ENCODE data around the gene UVRAG. TPM values are rescaled to one million over a fixed set of nuclear protein-coding genes. Genes with fewer than 3 reads are reported as not detected.

The UVRAG gene
- total and polyA plus RNA-seq, 4 donors = 4.4 to 15.1 (median 10.0) TPM

DNA sequence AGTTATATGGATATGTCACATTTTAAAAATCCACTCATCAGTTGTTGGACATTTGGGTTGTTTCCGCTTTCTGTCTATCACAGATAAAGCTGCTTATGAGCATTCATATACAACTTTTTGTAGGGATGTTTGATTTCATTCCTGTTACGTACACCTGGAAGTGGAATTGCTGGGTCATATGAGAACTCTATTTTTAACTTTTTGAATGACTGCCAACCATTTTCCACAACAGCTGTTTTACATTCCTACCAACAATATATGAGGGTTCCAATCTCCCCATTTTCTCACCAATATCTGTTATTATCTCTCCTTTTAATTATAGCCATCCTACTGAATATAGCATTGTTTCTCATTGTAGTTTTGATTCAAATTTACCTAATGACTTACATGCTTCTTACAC lies 172.0 kb downstream of the UVRAG start:
- Histone ChIP-seq H3K9me3 (ENCODE audit: control insufficient read depth in 4 of 4, low read length in 3 of 4) (no peaks in the 10 kb centered on the region), H3K4me1 (ENCODE audit: control insufficient read depth in 4 of 4, insufficient read depth in 4 of 4, low read length in 3 of 4) (no peaks in the 10 kb centered on the region), H3K4me3 (ENCODE audit: low read depth in 1 of 3, low read length in 3 of 3) (no peak overlapping the region), H3K9ac (ENCODE audit: low read depth in 1 of 2, low read length in 2 of 2) (no peak overlapping the region), H3K27ac (ENCODE audit: low read depth in 1 of 2, low read length in 2 of 2) (no peak overlapping the region), H3K27me3 (ENCODE audit: control insufficient read depth in 4 of 4, insufficient read depth in 4 of 4, low read length in 3 of 4) (no peaks in the 10 kb centered on the region), H3K36me3 (ENCODE audit: control insufficient read depth in 4 of 4, insufficient read depth in 3 of 4, low read depth in 1 of 4, low read length in 3 of 4) (peaks cover 0 to 8% (median 1%) of the 10 kb centered on the region in 4 donors)
- 91% methylated on average over 2 of the region's 2 CpGs for WGBS
- DNase-seq (ENCODE audit: low spot score) = no peak
- TF ChIP-seq SP1 (IDR thresholded peaks at IDR 0.05) (no peak), TAF1 (conservative IDR thresholded peaks at IDR 0.05) (no peak), YY1 (IDR thresholded peaks at IDR 0.05) (no peak), RXRA (IDR thresholded peaks at IDR 0.05) (no peak), EGR1 (IDR thresholded peaks at IDR 0.05; ENCODE audit: low read depth in 2 of 2) (no peak), GABPA (IDR thresholded peaks at IDR 0.05 in 1 of 2, conservative IDR thresholded peaks at IDR 0.05 in 1 of 2) (no peak), HNF4G (IDR thresholded peaks at IDR 0.05) (no peak), FOXA1 (IDR thresholded peaks at IDR 0.05) (no peak), FOXA2 (IDR thresholded peaks at IDR 0.05) (no peak), NR2F2 (IDR thresholded peaks at IDR 0.05) (no peak), JUND (IDR thresholded peaks at IDR 0.05) (no peak), HNF4A (conservative IDR thresholded peaks at IDR 0.05) (no peak), RAD21 (IDR thresholded peaks at IDR 0.05) (no peak)
- TF ChIP-seq, protein P1, sequence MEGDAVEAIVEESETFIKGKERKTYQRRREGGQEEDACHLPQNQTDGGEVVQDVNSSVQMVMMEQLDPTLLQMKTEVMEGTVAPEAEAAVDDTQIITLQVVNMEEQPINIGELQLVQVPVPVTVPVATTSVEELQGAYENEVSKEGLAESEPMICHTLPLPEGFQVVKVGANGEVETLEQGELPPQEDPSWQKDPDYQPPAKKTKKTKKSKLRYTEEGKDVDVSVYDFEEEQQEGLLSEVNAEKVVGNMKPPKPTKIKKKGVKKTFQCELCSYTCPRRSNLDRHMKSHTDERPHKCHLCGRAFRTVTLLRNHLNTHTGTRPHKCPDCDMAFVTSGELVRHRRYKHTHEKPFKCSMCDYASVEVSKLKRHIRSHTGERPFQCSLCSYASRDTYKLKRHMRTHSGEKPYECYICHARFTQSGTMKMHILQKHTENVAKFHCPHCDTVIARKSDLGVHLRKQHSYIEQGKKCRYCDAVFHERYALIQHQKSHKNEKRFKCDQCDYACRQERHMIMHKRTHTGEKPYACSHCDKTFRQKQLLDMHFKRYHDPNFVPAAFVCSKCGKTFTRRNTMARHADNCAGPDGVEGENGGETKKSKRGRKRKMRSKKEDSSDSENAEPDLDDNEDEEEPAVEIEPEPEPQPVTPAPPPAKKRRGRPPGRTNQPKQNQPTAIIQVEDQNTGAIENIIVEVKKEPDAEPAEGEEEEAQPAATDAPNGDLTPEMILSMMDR (IDR thresholded peaks at IDR 0.05; ENCODE audit: low read depth, low read length, missing input control) = no peak
- TF ChIP-seq, protein P2, sequence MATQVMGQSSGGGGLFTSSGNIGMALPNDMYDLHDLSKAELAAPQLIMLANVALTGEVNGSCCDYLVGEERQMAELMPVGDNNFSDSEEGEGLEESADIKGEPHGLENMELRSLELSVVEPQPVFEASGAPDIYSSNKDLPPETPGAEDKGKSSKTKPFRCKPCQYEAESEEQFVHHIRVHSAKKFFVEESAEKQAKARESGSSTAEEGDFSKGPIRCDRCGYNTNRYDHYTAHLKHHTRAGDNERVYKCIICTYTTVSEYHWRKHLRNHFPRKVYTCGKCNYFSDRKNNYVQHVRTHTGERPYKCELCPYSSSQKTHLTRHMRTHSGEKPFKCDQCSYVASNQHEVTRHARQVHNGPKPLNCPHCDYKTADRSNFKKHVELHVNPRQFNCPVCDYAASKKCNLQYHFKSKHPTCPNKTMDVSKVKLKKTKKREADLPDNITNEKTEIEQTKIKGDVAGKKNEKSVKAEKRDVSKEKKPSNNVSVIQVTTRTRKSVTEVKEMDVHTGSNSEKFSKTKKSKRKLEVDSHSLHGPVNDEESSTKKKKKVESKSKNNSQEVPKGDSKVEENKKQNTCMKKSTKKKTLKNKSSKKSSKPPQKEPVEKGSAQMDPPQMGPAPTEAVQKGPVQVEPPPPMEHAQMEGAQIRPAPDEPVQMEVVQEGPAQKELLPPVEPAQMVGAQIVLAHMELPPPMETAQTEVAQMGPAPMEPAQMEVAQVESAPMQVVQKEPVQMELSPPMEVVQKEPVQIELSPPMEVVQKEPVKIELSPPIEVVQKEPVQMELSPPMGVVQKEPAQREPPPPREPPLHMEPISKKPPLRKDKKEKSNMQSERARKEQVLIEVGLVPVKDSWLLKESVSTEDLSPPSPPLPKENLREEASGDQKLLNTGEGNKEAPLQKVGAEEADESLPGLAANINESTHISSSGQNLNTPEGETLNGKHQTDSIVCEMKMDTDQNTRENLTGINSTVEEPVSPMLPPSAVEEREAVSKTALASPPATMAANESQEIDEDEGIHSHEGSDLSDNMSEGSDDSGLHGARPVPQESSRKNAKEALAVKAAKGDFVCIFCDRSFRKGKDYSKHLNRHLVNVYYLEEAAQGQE (IDR thresholded peaks at IDR 0.05) = no peak
- TF ChIP-seq, protein P3, sequence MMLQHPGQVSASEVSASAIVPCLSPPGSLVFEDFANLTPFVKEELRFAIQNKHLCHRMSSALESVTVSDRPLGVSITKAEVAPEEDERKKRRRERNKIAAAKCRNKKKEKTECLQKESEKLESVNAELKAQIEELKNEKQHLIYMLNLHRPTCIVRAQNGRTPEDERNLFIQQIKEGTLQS (IDR thresholded peaks at IDR 0.05) = no peak
- TF ChIP-seq, protein P4, sequence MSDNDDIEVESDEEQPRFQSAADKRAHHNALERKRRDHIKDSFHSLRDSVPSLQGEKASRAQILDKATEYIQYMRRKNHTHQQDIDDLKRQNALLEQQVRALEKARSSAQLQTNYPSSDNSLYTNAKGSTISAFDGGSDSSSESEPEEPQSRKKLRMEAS (IDR thresholded peaks at IDR 0.05) = no peak

DNA sequence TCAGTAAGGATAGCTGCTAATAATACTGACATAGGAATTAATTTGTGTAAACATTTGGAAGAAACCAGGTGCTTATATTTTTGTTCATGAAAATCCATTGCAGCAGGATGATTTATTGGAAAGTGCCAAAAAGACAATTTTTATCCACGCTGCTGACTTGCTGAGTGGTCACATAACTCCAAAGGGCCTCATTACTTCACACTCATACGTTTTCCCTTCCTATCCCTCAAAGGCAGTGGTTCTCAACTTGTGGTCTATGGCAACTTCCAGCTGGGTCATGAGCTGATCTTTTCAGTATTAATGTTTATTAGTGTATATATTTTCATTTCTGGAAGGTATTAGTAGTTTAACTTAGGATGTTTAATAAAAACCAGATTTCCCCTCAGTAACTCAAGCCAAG lies 178.1 kb downstream of the UVRAG start:
- no peak for TF ChIP-seq HNF4A (conservative IDR thresholded peaks at IDR 0.05)
- TF ChIP-seq EGR1 (IDR thresholded peaks at IDR 0.05; ENCODE audit: low read depth in 2 of 2) = no peak
- no peak for TF ChIP-seq GABPA (IDR thresholded peaks at IDR 0.05 in 1 of 2, conservative IDR thresholded peaks at IDR 0.05 in 1 of 2)
- TF ChIP-seq, protein P4 (IDR thresholded peaks at IDR 0.05) = no peak
- TF ChIP-seq RXRA (IDR thresholded peaks at IDR 0.05) = no peak
- no peak for TF ChIP-seq RAD21 (IDR thresholded peaks at IDR 0.05)
- no peak for TF ChIP-seq FOXA1 (IDR thresholded peaks at IDR 0.05)
- TF ChIP-seq FOXA2 (IDR thresholded peaks at IDR 0.05) = no peak
- Histone ChIP-seq H3K27ac (ENCODE audit: low read depth in 1 of 2, low read length in 2 of 2) (no peak overlapping the region), H3K9me3 (ENCODE audit: control insufficient read depth in 4 of 4, low read length in 3 of 4) (no peaks in the 10 kb centered on the region), H3K36me3 (ENCODE audit: control insufficient read depth in 4 of 4, insufficient read depth in 3 of 4, low read depth in 1 of 4, low read length in 3 of 4) (no peaks in the 10 kb centered on the region), H3K4me3 (ENCODE audit: low read depth in 1 of 3, low read length in 3 of 3) (no peak overlapping the region), H3K9ac (ENCODE audit: low read depth in 1 of 2, low read length in 2 of 2) (no peak overlapping the region), H3K27me3 (ENCODE audit: control insufficient read depth in 4 of 4, insufficient read depth in 4 of 4, low read length in 3 of 4) (no peaks in the 10 kb centered on the region), H3K4me1 (ENCODE audit: control insufficient read depth in 4 of 4, insufficient read depth in 4 of 4, low read length in 3 of 4) (no peaks in the 10 kb centered on the region)
- 96% methylated on average over 2 of the region's 2 CpGs for WGBS
- DNase-seq (ENCODE audit: low spot score) = no peak
